ENCODE results near the gene MAGEB3.
"Not testable (repeated sequence)": the region's sequence is repeated elsewhere in the genome, so short reads cannot be mapped to it uniquely, and the experiment has no call there.

Gene MAGEB3, protein sequence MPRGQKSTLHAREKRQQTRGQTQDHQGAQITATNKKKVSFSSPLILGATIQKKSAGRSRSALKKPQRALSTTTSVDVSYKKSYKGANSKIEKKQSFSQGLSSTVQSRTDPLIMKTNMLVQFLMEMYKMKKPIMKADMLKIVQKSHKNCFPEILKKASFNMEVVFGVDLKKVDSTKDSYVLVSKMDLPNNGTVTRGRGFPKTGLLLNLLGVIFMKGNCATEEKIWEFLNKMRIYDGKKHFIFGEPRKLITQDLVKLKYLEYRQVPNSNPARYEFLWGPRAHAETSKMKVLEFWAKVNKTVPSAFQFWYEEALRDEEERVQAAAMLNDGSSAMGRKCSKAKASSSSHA

GRCh38 chrX:30230395-30230794 lies at the start of gene MAGEB3:
MAGEB3 (plus strand) TSS chrX:30230657; CDS start chrX:30235925, 5,268 bp downstream.
- DNase-seq (ENCODE audit: low read depth), result no peak

DNA sequence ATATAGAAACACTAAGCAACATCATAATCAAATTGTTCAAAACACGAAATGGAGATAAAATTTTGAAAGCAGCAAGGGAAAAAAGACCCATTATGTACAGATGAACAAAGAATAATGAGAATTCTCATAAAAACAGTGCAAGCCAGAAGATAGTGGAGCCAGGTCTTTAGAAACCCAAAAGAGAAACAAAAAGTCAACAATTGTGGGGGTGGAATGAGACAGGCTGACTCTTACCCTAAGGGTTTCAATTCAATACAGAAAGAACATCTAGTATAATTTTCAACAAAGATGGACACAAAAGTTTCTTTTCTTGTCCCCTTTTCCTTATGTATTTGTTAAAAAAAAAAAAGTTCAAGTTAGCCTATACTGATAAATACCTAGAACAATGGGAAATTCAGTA lies 49.1 kb upstream of the MAGEB3 start:
- DNase-seq (ENCODE audit: low read depth), result no peak

DNA sequence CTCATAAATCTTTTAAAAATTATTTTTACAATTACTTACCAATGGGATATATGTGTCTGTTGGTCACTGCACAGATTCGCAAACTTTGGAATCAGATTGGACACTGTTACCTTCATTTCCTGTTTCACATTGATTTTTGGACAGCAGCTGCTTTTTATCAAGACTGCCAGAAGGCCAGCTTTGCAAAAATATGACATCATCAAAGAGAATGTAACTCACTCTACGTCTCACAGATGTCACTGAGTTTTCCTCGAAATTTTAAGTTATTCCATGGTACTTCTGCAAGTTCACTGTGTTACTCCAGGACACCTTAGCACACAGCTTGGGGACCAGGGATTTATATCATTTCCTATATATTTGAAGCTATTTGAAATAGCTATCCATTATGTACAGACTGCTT lies 46.9 kb upstream of the MAGEB3 start:
- no peak for DNase-seq (ENCODE audit: low read depth)

- DNase-seq (ENCODE audit: low read depth), result no peak
Observed at GRCh38 chrX:30190426-30190825, 40.0 kb upstream of the MAGEB3 start.

DNA sequence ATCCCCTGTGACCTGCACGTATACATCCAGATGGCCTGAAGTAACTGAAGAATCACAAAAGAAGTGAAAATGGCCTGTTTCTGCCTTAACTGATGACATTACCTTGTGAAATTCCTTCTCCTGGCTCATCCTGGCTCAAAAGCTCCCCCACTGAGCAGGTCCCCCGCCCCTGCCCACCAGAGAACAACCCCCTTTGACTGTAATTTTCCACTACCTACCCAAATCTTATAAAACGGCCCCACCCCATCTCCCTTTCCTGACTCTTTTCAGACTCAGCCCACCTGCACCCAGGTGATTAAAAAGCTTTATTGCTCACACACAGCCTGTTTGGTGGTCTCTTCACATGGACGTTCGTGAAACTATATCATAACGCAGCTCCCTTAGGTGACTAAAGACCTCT lies 36.5 kb upstream of the MAGEB3 start:
- DNase-seq (ENCODE audit: low read depth), result not testable (repeated sequence)

DNA sequence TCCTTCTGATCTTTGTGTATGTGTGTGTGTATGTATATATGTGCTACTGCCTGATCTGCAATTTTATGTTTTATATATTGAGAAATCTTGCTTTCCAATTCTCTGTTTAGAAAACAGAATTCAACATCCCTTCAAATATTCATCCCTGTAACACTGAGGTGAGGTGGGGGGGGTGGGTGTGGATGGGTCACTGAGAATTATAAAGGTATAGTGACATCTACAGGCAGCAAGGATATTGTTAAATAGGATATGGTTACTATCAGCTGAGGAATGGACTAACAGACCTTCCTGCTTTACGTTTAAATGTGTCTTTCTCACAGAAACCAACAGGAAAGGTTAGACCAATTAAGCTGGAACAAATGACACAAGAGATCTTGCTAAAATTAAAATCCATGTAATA lies 34.1 kb upstream of the MAGEB3 start:
- DNase-seq (ENCODE audit: low read depth), result no peak

DNA sequence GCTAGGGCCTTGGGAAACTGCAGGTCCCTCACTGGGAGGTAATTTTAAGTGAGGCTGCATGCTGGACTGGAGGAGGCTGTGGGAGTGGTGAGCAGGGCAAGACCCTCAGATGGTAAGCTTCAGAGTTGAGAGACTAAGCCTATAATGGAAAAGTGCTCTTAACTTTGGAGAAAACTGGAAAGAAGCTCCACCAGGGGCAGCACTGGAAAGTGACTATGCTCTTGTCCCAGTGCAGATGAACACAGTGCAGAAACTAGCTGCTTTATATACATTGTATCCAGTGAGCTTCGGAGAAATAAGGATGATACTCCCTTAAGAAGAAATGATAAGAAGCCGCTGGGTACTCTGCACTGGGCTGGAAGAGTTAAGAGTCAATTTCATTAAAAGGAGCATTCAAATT lies 18.3 kb upstream of the MAGEB3 start:
- no peak for DNase-seq (ENCODE audit: low read depth)

DNA sequence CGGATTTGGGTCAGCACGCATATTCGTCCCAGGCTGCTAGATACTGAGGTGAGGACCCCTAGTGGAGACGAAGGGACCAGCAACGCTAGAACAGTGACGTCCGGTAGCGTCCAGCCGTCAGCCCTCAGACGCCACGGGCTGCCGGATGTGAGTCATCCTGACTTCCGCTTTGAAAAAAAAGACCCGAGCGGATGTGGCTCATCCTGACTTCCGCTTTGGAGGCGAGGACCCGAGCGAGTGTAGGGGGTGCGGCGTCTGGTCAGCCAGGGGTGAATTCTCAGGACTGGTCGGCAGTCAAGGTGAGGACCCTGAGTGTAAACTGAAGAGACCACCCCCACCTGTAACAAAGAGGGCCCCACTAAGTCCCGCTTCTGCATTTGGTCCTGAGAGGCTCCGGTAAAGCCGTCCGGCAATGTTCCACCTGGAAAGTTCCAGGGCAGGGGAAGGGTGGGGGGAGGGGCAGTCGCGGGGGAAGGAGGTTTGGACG lies 15.1 kb upstream of the MAGEB3 start, which contains the start of gene MAGEB2:
Gene MAGEB2, plus strand, starts transcription at position 207 of the 487 bp plus-strand sequence. CDS start 3,018 bp downstream, outside the sequence.
- DNase-seq (ENCODE audit: low read depth), result no peak

DNA sequence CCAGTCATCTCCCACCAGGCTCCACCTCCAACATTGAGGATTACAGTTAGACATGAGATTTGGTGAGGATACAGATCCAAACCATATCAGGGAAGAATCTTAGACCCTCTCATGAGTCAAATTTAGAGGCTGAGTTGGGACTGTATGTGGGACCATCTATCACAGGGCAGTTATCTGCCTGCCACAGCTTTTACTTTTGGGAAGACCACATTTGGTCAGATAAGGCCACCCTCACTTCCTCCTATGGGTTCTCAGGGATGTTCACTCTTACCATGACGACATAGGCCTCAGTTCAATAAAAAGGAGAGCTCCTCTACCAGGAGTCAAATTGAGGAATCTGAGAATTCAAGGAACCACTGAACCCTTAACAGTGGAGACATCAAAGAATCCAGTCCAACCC lies 13.0 kb upstream of the MAGEB3 start:
- DNase-seq (ENCODE audit: low read depth), result no peak

GRCh38 chrX:30219372-30219771 lies 11.1 kb upstream of the MAGEB3 start:
- no peak for DNase-seq (ENCODE audit: low read depth)

- no peak for DNase-seq (ENCODE audit: low read depth)
Observed at GRCh38 chrX:30220661-30221060, 9.8 kb upstream of the MAGEB3 start.

- DNase-seq (ENCODE audit: low read depth), result no peak
Observed at GRCh38 chrX:30224536-30224935, 5.9 kb upstream of the MAGEB3 start.

GRCh38 chrX:30228526-30228925 lies 1.9 kb upstream of the MAGEB3 start:
- no peak for DNase-seq (ENCODE audit: low read depth)

- no peak for DNase-seq (ENCODE audit: low read depth)
Observed at GRCh38 chrX:30241724-30242415, 11.4 kb downstream of the MAGEB3 start, which contains the start of gene MAGEB4. MAGEB4 (plus strand) TSS chrX:30242000; CDS start chrX:30242136, 136 bp downstream.

- no peak for DNase-seq (ENCODE audit: low read depth)
Observed at GRCh38 chrX:30246769-30247489, 16.5 kb downstream of the MAGEB3 start, which contains the start of gene MAGEB1. MAGEB1 (plus strand) TSS chrX:30247146; CDS start chrX:30250494, 3,348 bp downstream.

GRCh38 chrX:30248854-30249253 lies 18.4 kb downstream of the MAGEB3 start:
- DNase-seq (ENCODE audit: low read depth), result no peak

DNA sequence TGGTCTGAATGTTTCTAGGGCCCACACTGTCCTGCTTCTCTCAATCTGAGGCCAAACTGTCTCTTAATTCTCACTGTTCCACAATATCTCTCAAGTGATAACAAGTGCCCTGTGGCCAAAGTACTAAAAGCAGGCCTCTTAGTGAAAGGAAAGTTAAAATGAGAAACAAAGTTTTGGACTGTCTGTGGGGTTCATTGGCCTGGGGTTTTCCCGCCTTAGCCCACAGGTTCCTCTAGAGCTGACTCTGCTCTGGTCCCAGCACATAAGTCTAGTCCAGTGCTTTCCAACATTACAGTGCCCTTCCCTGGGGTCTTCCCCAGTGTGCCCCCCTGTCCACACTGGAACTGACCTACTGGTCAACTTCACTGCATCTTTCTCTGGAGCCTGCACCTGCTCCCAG lies 22.8 kb downstream of the MAGEB3 start:
- DNase-seq (ENCODE audit: low read depth), result no peak

- DNase-seq (ENCODE audit: low read depth), result no peak
Observed at GRCh38 chrX:30259927-30260326, 29.5 kb downstream of the MAGEB3 start.

GRCh38 chrX:30261012-30261411 lies 30.6 kb downstream of the MAGEB3 start:
- no peak for DNase-seq (ENCODE audit: low read depth)

GRCh38 chrX:30262763-30263162 lies 32.3 kb downstream of the MAGEB3 start:
- DNase-seq (ENCODE audit: low read depth), result no peak

GRCh38 chrX:30270639-30271038 lies 40.2 kb downstream of the MAGEB3 start:
- DNase-seq (ENCODE audit: low read depth), result no peak

- no peak for DNase-seq (ENCODE audit: low read depth)
Observed at GRCh38 chrX:30275498-30275897, 45.0 kb downstream of the MAGEB3 start.

Data from T-helper 22 cell (primary cell).